Measurements from ENCODE around the gene SALL3.

DNA sequence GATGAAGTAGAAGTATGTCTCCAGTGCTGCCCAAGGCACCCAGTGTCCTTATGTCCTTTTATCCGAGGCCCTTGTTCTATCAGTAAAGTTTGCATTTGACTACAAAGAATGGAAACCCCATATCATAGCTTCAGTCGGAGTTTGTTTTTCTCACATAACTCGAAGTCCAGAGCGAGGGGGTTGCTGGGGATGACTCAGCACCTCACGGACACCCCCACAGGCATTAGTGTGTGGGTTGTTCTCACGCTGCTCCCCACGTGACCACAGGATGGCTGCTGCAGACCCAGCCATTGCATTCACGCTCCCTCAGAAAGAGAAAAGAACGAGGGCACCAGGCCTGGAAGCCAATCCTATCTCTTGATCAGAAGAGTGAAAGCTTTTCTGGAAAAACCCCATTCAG, 27.8 kb downstream of the SALL3 start:
- TF ChIP-seq GATA2 (IDR thresholded peaks at IDR 0.05; ENCODE audit: low read depth, low read length) (no peak), GATA3 (IDR thresholded peaks at IDR 0.05; ENCODE audit: low read depth, low read length) (no peak)

Measured in SH-SY5Y (cell line).